Spleen (tissue), 7 donors: ENCODE measurements around the gene KLHDC7B.

Experiments
- POLR2A ChIP-seq, 3 donors: fragments of 450-650 bp; IDR thresholded peaks; one replicate each; pipeline ENCODE4 v1.5.1; 2017; ENCODE audit warnings: antibody characterized with exemption in 3 of 3, mild to moderate bottlenecking in 1 of 3
- POLR2AphosphoS5 ChIP-seq, 3 donors: sonication (generic); formaldehyde crosslinking; IDR thresholded peaks; one replicate each; pipeline ENCODE4 v1.5.1; 2017; ENCODE audit warnings: antibody characterized with exemption in 3 of 3
- TF ChIP-seq, protein P1 (sequence below), 11 experiments: fragments of 200-600 bp in 7 of 11; fragments of 450-650 bp in 4 of 11; sonication (generic) in 4 of 11; IDR thresholded peaks in 8 of 11; conservative IDR thresholded peaks in 3 of 11; 1 replicate in 7 of 11; 2 replicates in 4 of 11; pipeline versions ENCODE4 v1.4.0 to v1.8.0; 2016 to 2021; ENCODE audit warnings: antibody characterized with exemption in 11 of 11, inconsistent platforms in 4 of 11, mild to moderate bottlenecking in 1 of 11
- donor health status: DM: no; HTN: no; CAD: no; lungs with moderate emphysema.
- donor health status: DM: no; HTN: no; CAD: no.
- donor health status: DM: no; HTN: no; CAD: no.

DNA sequence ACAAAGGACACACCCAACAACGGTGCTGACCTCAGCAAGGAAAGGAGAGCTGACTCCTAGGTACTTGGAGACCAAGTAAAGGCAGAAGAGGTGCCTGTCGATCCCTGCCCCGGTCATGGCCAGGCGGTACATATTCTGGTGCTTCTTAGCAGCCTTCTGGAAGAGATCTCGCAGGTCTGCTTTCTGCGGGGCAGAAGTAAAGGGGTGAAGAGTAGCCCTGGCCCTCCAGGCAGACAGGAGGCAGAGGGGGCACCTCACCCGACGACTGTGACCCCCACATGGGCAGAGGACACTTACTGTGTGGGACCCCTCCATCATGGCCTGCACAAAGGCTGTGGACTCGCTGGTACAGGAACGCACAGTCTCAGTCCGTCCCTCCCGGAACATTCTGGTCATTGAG is 25.2 kb downstream of the KLHDC7B start:
- TF ChIP-seq, protein P1, sequence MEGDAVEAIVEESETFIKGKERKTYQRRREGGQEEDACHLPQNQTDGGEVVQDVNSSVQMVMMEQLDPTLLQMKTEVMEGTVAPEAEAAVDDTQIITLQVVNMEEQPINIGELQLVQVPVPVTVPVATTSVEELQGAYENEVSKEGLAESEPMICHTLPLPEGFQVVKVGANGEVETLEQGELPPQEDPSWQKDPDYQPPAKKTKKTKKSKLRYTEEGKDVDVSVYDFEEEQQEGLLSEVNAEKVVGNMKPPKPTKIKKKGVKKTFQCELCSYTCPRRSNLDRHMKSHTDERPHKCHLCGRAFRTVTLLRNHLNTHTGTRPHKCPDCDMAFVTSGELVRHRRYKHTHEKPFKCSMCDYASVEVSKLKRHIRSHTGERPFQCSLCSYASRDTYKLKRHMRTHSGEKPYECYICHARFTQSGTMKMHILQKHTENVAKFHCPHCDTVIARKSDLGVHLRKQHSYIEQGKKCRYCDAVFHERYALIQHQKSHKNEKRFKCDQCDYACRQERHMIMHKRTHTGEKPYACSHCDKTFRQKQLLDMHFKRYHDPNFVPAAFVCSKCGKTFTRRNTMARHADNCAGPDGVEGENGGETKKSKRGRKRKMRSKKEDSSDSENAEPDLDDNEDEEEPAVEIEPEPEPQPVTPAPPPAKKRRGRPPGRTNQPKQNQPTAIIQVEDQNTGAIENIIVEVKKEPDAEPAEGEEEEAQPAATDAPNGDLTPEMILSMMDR (IDR thresholded peaks at IDR 0.05 in 8 of 11, conservative IDR thresholded peaks at IDR 0.05 in 3 of 11) = no peak
- no peak for TF ChIP-seq POLR2A (IDR thresholded peaks at IDR 0.05)
- no peak for TF ChIP-seq POLR2AphosphoS5 (IDR thresholded peaks at IDR 0.05)
